Ramos (cell line): Measurements from ENCODE around the gene NDUFA13.

Source experiments
- in situ Hi-C: fragments of 300-500 bp; cut with MboI; formaldehyde crosslinking; loops from one replicate; pipeline ENCODE4 v1.14.3; 2022; ENCODE audit warnings: low sequenced_read_pairs; ENCODE audit not compliant: unreplicated experiment

Gene NDUFA13

GRCh38 chr19:19542507-19542906 lies 26.5 kb downstream of the NDUFA13 start:
- in situ Hi-C loops: loop anchor here (25.0 kb wide), 2 partner anchors 420 to 720 kb away; no protein-coding TSS in a partner anchor

DNA sequence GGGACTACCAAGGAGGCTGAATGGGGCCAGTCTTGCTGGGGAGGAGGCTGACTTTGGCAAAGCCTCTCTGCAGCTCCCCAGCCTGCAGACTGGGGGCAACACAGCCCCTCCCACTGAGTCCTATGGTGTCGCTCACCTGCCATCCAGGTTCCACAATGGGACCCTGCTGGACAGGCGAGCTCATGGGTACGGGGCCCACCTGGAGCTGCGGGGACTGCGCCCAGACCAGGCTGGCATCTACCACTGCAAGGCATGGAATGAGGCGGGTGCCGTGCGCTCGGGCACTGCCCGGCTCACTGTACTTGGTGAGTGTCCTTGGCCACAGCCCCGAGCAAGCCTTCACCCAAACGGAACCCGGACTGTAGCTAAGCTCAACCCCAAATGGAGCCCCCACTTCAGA lies 27.1 kb downstream of the NDUFA13 start:
- in situ Hi-C loops: loop anchor here (25.0 kb wide), 2 partner anchors 419 to 719 kb away; no protein-coding TSS in a partner anchor

GRCh38 chr19:19543640-19544039 lies 27.6 kb downstream of the NDUFA13 start:
- in situ Hi-C loops: loop anchor here (25.0 kb wide), 2 partner anchors 419 to 719 kb away; no protein-coding TSS in a partner anchor

GRCh38 chr19:19544257-19544953 lies 28.4 kb downstream of the NDUFA13 start:
- in situ Hi-C loops: loop anchor here (25.0 kb wide), 2 partner anchors 418 to 718 kb away; no protein-coding TSS in a partner anchor

DNA sequence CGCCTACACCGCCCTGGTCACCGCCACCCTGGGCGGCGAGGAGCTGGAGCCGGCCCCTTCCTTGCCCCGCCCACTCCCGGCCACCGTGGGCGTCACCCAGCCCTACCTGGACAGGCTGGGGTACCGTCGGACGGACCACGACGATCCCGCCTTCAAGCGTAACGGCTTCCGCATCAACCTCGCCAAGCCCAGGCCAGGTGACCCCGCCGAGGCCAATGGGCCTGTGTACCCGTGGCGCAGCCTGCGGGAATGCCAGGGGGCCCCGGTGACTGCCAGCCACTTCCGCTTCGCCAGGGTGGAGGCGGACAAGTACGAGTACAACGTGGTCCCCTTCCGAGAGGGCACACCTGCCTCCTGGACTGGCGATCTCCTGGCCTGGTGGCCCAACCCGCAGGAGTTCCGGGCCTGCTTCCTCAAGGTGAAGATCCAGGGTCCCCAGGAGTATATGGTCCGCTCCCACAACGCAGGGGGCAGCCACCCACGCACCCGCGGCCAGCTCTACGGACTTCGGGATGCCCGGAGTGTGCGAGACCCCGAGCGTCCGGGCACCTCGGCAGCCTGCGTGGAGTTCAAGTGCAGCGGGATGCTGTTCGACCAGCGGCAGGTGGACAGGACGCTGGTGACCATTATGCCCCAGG lies 29.0 kb downstream of the NDUFA13 start:
- in situ Hi-C loops: loop anchor here (25.0 kb wide), 2 partner anchors 417 to 717 kb away; no protein-coding TSS in a partner anchor

DNA sequence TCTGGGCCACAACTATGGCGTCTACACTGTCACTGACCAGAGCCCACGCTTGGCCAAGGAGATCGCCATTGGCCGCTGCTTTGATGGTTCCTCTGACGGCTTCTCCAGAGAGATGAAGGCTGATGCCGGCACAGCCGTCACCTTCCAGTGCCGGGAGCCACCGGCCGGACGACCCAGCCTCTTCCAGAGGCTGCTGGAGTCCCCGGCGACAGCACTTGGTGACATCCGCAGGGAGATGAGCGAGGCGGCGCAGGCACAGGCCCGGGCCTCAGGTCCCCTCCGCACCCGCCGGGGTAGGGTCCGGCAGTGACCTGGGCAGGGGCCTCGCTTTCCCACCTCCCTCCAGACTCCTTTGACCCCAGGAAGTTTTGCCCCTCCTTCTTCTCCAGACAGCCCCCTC lies 29.7 kb downstream of the NDUFA13 start:
- in situ Hi-C loops: loop anchor here (25.0 kb wide), 2 partner anchors 417 to 717 kb away; no protein-coding TSS in a partner anchor

- in situ Hi-C loops: loop anchor here (25.0 kb wide), 2 partner anchors 416 to 716 kb away; no protein-coding TSS in a partner anchor
Measured at GRCh38 chr19:19546751-19547162, 30.7 kb downstream of the NDUFA13 start.

DNA sequence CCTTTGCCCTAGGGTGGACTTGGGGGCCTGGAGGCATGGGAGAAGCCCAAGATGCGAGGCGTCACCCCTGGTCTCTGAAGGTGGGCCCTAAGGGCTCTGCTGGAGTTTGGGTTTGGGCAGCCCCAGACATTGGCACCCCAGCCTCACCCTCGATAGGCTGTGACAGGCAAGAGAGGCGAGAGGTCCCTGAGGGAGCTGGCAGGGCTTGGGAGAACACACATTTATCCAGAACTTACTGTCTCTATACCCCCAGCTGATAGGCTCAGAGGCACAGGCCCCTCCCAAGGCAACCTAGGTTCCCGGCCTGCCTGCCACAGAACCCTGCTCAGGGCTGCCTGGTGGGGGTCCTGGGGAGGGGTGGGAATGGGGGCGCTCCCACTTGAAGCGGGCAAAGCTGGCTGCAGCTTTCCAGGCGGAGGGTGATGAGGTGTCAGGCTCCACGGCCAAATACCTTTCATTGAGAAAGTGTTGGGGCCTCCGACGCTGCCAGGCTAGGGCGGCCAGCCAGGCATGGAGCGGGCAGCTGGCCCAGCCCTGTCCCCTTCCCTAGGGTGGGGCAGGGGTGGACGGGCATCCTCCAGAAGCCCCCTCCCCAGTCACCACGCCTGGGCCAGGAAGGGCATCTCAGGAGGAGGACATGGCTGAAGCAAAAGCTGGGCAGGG lies 31.8 kb downstream of the NDUFA13 start:
- in situ Hi-C loops: loop anchor here (25.0 kb wide), 2 partner anchors 414 to 714 kb away; no protein-coding TSS in a partner anchor

DNA sequence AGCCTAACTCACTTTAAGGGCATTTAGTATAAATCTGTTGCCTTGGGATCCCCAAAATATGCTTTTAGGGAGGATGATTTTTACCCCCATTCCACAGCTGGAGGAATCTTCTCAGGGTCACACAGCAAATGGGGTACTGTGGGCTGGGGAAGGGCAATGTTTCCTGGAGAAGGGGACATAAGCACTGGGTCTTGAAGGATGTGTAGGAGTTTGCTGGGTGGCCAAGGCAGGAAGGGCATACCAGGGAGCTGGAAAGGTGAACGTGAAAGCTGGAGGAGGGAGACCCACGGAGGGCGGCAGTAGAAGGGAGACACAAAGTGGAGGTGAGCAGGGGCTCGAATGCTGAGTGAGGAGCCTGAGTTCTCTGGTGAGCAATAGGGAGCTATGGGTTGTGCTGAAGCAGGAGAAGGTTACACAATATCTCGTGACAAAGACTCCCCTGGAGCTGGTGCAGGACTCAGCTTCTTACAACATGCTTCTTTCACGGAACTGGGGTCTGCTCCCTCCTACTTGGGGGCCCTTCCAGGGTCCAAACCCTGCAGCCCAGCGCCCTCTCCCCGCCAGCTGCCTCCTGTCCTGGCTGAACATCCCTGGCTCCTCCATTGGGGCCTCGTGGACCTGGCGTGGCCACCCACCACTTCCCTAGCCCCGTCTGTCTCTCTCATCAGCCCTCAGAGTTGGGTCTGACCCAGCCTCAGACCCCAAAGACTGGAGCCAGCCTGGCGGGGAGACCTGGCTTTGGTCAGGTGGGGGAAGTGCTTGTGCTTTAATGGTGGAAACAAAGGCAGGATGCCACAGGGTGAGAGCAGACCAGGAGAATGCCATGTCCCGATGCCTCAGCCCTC lies 33.1 kb downstream of the NDUFA13 start:
- in situ Hi-C loops: loop anchor here (25.0 kb wide), 2 partner anchors 413 to 713 kb away; no protein-coding TSS in a partner anchor

GRCh38 chr19:19549804-19550464 lies 33.9 kb downstream of the NDUFA13 start:
- in situ Hi-C loops: loop anchor here (25.0 kb wide), 2 partner anchors 412 to 712 kb away; no protein-coding TSS in a partner anchor

- in situ Hi-C loops: no loop called here
Measured at GRCh38 chr19:19550485-19550929, 34.5 kb downstream of the NDUFA13 start.

GRCh38 chr19:19550972-19551852 lies 35.2 kb downstream of the NDUFA13 start:
- in situ Hi-C loops: no loop called here

DNA sequence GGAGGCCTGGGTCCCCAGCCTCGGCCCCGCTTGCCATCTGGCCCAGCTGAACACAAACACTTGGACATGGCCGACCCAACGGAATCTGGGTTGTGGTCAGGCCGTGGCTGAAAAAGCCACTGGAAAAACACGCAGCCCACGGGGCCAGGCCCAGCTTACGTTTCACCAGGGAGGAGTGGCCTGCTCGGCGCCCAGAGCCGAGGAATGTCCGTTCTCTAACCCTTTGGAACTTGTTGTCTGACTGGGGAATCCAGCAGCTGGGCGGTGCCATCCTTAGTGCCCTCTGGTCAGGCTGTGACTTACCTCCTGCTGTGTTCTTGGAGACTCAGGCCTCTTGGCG lies 35.8 kb downstream of the NDUFA13 start:
- in situ Hi-C loops: no loop called here

DNA sequence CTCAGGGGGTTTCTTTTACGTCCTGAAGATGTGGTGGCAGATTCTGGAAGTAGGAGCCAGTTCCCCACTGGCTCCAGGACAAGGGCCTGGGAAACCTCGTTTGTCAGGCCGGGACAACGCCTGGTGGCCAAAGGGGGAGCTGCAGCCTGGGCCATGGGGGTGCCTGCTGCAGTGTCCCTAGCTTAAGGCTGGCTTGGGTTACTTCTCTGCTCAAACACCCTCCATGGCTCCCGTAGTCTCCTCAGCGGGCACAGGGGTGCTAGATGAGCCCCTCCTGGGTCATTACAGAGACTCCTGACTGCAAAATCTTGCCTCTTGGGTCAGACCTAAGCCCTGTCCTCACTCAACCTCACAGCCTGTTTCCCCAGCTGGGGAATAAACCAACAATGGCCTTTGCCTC lies 36.8 kb downstream of the NDUFA13 start:
- in situ Hi-C loops: no loop called here

DNA sequence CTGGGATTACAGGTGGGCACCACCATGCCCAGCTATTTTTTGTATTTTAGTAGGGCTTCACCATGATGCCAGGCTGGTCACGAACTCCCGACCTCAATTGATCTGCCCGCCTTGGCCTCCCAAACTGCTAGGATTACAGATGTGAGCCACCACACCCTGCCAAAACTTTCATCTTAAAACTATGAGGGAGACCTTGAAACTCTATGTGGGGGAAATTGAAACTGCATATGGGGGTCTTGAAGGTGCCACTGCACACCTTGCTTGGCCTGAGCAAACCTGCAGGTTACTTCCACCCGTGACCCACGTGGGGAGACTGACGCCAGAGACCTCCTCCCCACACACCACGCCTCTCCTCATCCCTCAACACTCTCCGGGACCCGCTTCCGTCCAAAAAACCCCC lies 37.6 kb downstream of the NDUFA13 start:
- in situ Hi-C loops: no loop called here

GRCh38 chr19:19554074-19555023 lies 38.3 kb downstream of the NDUFA13 start:
- in situ Hi-C loops: no loop called here

GRCh38 chr19:19558055-19558454 lies 42.0 kb downstream of the NDUFA13 start:
- in situ Hi-C loops: no loop called here
